ENCODE measurements around the gene IL16.

DNA sequence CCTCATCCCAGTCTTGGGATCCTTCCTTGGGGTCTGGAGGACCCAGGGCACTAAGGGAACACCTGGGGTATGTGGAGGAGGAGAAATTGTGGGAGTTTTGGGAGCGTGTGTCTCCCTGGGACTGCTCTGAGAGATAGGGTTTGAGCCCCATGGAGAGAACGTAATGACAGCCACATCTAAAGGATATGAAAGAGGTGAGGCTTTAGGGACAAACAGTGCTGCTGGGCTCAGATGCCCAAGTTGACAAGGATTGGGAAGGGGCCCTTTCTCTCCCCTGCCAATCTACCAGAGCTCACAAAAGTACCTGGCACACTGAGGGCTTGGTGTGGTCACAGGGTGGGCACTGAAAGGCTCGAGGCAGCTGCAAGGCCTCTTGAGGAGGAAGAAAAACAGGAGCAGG is 140.6 kb downstream of the IL16 start:
- TF ChIP-seq, protein P1, sequence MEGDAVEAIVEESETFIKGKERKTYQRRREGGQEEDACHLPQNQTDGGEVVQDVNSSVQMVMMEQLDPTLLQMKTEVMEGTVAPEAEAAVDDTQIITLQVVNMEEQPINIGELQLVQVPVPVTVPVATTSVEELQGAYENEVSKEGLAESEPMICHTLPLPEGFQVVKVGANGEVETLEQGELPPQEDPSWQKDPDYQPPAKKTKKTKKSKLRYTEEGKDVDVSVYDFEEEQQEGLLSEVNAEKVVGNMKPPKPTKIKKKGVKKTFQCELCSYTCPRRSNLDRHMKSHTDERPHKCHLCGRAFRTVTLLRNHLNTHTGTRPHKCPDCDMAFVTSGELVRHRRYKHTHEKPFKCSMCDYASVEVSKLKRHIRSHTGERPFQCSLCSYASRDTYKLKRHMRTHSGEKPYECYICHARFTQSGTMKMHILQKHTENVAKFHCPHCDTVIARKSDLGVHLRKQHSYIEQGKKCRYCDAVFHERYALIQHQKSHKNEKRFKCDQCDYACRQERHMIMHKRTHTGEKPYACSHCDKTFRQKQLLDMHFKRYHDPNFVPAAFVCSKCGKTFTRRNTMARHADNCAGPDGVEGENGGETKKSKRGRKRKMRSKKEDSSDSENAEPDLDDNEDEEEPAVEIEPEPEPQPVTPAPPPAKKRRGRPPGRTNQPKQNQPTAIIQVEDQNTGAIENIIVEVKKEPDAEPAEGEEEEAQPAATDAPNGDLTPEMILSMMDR (IDR thresholded peaks at IDR 0.05; ENCODE audit: insufficient read depth, low read length, poor library complexity, severe bottlenecking) = no peak
- TF ChIP-seq EZH2phosphoT487 (conservative IDR thresholded peaks at IDR 0.05; ENCODE audit: low read length) = no peak

Measured in SU-DHL-6 (cell line).